ENCODE measurements around the gene PAQR5.

DNA sequence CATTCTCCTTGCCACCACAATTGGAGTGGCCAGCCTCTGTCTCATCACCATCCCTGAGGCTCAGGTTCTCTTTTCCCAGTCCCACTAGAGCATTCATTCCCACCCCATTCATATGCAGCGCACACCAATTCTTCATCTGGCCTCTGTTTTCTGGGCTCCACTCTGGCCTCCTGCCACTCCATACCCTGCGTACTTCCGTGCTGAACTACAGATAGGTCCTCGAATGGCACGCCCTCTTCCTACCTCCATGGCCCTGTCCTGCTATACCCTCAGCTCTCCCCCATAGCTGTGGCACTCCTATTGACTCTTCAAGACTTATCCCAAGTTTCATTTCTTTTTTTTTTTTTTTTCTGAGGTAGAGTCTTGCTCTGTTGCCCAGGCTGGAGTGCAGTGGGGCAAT is 25.9 kb downstream of the PAQR5 start:
- TF ChIP-seq CTCF (IDR thresholded peaks at IDR 0.05; ENCODE audit: insufficient read depth, low read depth, low read length) (no peak), EZH2 (IDR thresholded peaks at IDR 0.05; ENCODE audit: insufficient read depth, low read length) (no peak)

All from astrocyte (in vitro differentiated cells and primary cell).